ENCODE measurements around the gene CCND1. TPM values are rescaled to one million over a fixed set of nuclear protein-coding genes. Genes with fewer than 3 reads are reported as not detected.

CCND1 gene
- total and polyA plus RNA-seq, 10 of the 15 experiments (the other 5 are each of a cell fraction or from before 2014, with no cell fraction given), result 0.09 to 6.6 (median 0.59) TPM; not detected in 2

DNA sequence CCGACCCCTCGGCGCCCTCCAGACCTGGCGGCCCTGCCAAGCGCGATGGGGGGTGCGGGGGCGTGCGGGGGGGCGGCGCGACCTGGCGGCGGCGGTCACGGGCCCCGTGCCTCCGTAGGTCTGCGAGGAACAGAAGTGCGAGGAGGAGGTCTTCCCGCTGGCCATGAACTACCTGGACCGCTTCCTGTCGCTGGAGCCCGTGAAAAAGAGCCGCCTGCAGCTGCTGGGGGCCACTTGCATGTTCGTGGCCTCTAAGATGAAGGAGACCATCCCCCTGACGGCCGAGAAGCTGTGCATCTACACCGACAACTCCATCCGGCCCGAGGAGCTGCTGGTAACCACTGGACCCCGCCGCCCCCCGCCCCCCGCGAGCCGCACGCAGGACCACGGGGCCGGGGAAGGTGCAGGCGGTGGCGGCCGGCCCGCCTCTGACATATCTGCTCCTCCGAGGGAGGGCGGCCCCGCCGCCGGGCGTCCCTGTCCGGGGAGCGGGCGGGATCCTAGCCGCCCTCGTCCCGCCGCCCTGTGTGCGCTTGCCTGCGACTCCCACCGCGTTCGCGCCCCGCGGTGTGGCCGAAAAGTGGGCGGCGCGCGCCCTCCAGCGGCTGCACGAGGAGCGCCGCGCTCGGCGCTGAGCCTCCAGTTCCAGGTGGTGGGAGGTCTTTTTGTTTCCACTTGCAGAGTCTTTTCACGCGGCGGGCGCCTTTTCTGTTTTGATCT, 2.1 kb downstream of the CCND1 start (continued):
- no peak for TF ChIP-seq NFXL1 (IDR thresholded peaks at IDR 0.05; ENCODE audit: borderline replicate concordance)
- TF ChIP-seq, protein P1, sequence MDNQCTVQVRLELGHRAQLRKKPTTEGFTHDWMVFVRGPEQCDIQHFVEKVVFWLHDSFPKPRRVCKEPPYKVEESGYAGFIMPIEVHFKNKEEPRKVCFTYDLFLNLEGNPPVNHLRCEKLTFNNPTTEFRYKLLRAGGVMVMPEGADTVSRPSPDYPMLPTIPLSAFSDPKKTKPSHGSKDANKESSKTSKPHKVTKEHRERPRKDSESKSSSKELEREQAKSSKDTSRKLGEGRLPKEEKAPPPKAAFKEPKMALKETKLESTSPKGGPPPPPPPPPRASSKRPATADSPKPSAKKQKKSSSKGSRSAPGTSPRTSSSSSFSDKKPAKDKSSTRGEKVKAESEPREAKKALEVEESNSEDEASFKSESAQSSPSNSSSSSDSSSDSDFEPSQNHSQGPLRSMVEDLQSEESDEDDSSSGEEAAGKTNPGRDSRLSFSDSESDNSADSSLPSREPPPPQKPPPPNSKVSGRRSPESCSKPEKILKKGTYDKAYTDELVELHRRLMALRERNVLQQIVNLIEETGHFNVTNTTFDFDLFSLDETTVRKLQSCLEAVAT (IDR thresholded peaks at IDR 0.05), result no peak
- no peak for TF ChIP-seq NR2F1 (conservative IDR thresholded peaks at IDR 0.05)
- TF ChIP-seq MYC (IDR thresholded peaks at IDR 0.05; ENCODE audit: insufficient read depth, insufficient read length, insufficient replicate concordance, low read length, severe bottlenecking), result no peak
- no peak for TF ChIP-seq MTA2 (IDR thresholded peaks at IDR 0.05; ENCODE audit: low read depth)
- no peak for TF ChIP-seq TCF12 (IDR thresholded peaks at IDR 0.05; ENCODE audit: low read depth, low read length)
- no peak for TF ChIP-seq STAT3 (IDR thresholded peaks at IDR 0.05; ENCODE audit: low read depth, low read length)
- TF ChIP-seq, protein P2, sequence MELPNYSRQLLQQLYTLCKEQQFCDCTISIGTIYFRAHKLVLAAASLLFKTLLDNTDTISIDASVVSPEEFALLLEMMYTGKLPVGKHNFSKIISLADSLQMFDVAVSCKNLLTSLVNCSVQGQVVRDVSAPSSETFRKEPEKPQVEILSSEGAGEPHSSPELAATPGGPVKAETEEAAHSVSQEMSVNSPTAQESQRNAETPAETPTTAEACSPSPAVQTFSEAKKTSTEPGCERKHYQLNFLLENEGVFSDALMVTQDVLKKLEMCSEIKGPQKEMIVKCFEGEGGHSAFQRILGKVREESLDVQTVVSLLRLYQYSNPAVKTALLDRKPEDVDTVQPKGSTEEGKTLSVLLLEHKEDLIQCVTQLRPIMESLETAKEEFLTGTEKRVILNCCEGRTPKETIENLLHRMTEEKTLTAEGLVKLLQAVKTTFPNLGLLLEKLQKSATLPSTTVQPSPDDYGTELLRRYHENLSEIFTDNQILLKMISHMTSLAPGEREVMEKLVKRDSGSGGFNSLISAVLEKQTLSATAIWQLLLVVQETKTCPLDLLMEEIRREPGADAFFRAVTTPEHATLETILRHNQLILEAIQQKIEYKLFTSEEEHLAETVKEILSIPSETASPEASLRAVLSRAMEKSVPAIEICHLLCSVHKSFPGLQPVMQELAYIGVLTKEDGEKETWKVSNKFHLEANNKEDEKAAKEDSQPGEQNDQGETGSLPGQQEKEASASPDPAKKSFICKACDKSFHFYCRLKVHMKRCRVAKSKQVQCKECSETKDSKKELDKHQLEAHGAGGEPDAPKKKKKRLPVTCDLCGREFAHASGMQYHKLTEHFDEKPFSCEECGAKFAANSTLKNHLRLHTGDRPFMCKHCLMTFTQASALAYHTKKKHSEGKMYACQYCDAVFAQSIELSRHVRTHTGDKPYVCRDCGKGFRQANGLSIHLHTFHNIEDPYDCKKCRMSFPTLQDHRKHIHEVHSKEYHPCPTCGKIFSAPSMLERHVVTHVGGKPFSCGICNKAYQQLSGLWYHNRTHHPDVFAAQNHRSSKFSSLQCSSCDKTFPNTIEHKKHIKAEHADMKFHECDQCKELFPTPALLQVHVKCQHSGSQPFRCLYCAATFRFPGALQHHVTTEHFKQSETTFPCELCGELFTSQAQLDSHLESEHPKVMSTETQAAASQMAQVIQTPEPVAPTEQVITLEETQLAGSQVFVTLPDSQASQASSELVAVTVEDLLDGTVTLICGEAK (IDR thresholded peaks at IDR 0.05; ENCODE audit: borderline replicate concordance), result no peak
- TF ChIP-seq CHD2 (IDR thresholded peaks at IDR 0.05; ENCODE audit: borderline replicate concordance, low read depth, low read length), result no peak
- TF ChIP-seq RELA (IDR thresholded peaks at IDR 0.05; ENCODE audit: borderline replicate concordance, partially characterized antibody), result peak; percentile 39
- no peak for TF ChIP-seq BRCA1 (IDR thresholded peaks at IDR 0.05; ENCODE audit: low read depth, low read length)
- TF ChIP-seq, protein P3, sequence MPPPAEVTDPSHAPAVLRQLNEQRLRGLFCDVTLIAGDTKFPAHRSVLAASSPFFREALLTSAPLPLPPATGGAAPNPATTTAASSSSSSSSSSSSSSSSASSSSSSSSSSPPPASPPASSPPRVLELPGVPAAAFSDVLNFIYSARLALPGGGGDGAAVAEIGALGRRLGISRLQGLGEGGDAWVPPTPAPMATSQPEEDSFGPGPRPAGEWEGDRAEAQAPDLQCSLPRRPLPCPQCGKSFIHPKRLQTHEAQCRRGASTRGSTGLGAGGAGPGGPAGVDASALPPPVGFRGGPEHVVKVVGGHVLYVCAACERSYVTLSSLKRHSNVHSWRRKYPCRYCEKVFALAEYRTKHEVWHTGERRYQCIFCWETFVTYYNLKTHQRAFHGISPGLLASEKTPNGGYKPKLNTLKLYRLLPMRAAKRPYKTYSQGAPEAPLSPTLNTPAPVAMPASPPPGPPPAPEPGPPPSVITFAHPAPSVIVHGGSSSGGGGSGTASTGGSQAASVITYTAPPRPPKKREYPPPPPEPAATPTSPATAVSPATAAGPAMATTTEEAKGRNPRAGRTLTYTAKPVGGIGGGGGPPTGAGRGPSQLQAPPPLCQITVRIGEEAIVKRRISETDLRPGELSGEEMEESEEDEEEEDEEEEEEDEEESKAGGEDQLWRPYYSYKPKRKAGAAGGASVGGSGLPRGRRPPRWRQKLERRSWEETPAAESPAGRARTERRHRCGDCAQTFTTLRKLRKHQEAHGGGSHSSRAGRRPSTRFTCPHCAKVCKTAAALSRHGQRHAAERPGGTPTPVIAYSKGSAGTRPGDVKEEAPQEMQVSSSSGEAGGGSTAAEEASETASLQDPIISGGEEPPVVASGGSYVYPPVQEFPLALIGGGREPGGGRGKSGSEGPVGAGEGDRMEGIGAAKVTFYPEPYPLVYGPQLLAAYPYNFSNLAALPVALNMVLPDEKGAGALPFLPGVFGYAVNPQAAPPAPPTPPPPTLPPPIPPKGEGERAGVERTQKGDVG (CRISPR knock-in tag; IDR thresholded peaks at IDR 0.05), result no peak
- TF ChIP-seq, protein P4, sequence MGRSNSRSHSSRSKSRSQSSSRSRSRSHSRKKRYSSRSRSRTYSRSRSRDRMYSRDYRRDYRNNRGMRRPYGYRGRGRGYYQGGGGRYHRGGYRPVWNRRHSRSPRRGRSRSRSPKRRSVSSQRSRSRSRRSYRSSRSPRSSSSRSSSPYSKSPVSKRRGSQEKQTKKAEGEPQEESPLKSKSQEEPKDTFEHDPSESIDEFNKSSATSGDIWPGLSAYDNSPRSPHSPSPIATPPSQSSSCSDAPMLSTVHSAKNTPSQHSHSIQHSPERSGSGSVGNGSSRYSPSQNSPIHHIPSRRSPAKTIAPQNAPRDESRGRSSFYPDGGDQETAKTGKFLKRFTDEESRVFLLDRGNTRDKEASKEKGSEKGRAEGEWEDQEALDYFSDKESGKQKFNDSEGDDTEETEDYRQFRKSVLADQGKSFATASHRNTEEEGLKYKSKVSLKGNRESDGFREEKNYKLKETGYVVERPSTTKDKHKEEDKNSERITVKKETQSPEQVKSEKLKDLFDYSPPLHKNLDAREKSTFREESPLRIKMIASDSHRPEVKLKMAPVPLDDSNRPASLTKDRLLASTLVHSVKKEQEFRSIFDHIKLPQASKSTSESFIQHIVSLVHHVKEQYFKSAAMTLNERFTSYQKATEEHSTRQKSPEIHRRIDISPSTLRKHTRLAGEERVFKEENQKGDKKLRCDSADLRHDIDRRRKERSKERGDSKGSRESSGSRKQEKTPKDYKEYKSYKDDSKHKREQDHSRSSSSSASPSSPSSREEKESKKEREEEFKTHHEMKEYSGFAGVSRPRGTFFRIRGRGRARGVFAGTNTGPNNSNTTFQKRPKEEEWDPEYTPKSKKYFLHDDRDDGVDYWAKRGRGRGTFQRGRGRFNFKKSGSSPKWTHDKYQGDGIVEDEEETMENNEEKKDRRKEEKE (IDR thresholded peaks at IDR 0.05), result no peak
- peak; percentile 62 for TF ChIP-seq IKZF1 (conservative IDR thresholded peaks at IDR 0.05)
- TF ChIP-seq BCL11A (IDR thresholded peaks at IDR 0.05; ENCODE audit: low read depth, low read length), result no peak
- TF ChIP-seq GABPA (IDR thresholded peaks at IDR 0.05; ENCODE audit: low read depth), result no peak
- no peak for TF ChIP-seq KLF5 (IDR thresholded peaks at IDR 0.05; ENCODE audit: partially characterized antibody)
- TF ChIP-seq DPF2 (IDR thresholded peaks at IDR 0.05), result peak; percentile 58; the same call in 1 of the 2 replicates
- peak; percentile 79 for TF ChIP-seq LARP7 (IDR thresholded peaks at IDR 0.05)
